SH-SY5Y (cell line): ENCODE data around the gene CLSTN1.

Experiments
- GATA2 ChIP-seq: IDR thresholded peaks from 2 replicates; pipeline ENCODE4 v1.6.1; 2011; ENCODE audit warnings: mild to moderate bottlenecking, low read depth, low read length
- GATA3 ChIP-seq: IDR thresholded peaks from 2 replicates; pipeline ENCODE4 v1.6.1; 2011; ENCODE audit warnings: low read depth, mild to moderate bottlenecking, low read length, moderate library complexity

Gene CLSTN1

GRCh38 chr1:9746651-9747050 lies 77.1 kb downstream of the CLSTN1 start:
- TF ChIP-seq GATA2 (no peak), GATA3 (no peak)

GRCh38 chr1:9746211-9746610 lies 77.6 kb downstream of the CLSTN1 start:
- no peak for TF ChIP-seq GATA3
- TF ChIP-seq GATA2, result no peak

- TF ChIP-seq GATA2 (no peak), GATA3 (no peak)
Observed at GRCh38 chr1:9744106-9744799, 79.5 kb downstream of the CLSTN1 start.

- TF ChIP-seq GATA3, result no peak
- no peak for TF ChIP-seq GATA2
Observed at GRCh38 chr1:9737671-9738070, 86.1 kb downstream of the CLSTN1 start.

- TF ChIP-seq GATA2 (no peak), GATA3 (no peak)
Observed at GRCh38 chr1:9737057-9737456, 86.7 kb downstream of the CLSTN1 start.

GRCh38 chr1:9736241-9736640 lies 87.5 kb downstream of the CLSTN1 start:
- no peak for TF ChIP-seq GATA3
- no peak for TF ChIP-seq GATA2

- TF ChIP-seq GATA3, result no peak
- no peak for TF ChIP-seq GATA2
Observed at GRCh38 chr1:9735800-9736199, 88.0 kb downstream of the CLSTN1 start.

GRCh38 chr1:9733160-9733789 lies 90.5 kb downstream of the CLSTN1 start:
- TF ChIP-seq GATA2, result no peak
- TF ChIP-seq GATA3, result no peak

- TF ChIP-seq GATA2, result no peak
- TF ChIP-seq GATA3, result no peak
Observed at GRCh38 chr1:9732123-9732971, 91.4 kb downstream of the CLSTN1 start.

- no peak for TF ChIP-seq GATA3
Observed at GRCh38 chr1:9731561-9731960, 92.2 kb downstream of the CLSTN1 start.

GRCh38 chr1:9731051-9731537 lies 92.7 kb downstream of the CLSTN1 start:
- TF ChIP-seq GATA3 (no peak), GATA2 (no peak)

- no peak for TF ChIP-seq GATA3
- no peak for TF ChIP-seq GATA2
Observed at GRCh38 chr1:9730096-9730901, 93.5 kb downstream of the CLSTN1 start.

- TF ChIP-seq GATA2 (no peak), GATA3 (no peak)
Observed at GRCh38 chr1:9729523-9729922, 94.2 kb downstream of the CLSTN1 start.
